ENCODE results near the gene TPP1. TPM values are rescaled to one million over a fixed set of nuclear protein-coding genes. Genes with fewer than 3 reads are reported as not detected.

Gene TPP1
- total and polyA plus RNA-seq, 9 of the 15 experiments (the other 6 are each of a cell fraction or from before 2014, with no cell fraction given), result 7.5 to 75.8 (median 15.7) TPM

- in situ Hi-C loops (cut with MboI) (loop anchor here (5.0 kb wide), 1 partner anchor 62 kb away; the partner anchor contains the start of gene MRPL17), intact Hi-C loops (cut with micrococcal nuclease) (no loop called here)
- ChIA-PET POLR2A (interaction anchor here (1.1 to 2.3 kb wide), 2 partner anchors 8 to 12 kb away, joined by 4 to 12 read pairs; partner anchors contain the start of gene TAF10), CTCF (ENCODE audit: low intra/inter-chr PET ratio) (no interaction called here)
- H3K27me3 ChIP-seq (ENCODE audit: control insufficient read depth in 2 of 2, insufficient read depth in 2 of 2, low read length in 2 of 2), result peaks cover 0 to 21% of the 10 kb centered on the region in 2 experiments; a peak in 3 of 5 replicates
- H3K9me1 ChIP-seq (ENCODE audit: control insufficient read depth, insufficient read depth, low read length), result no peaks in the 10 kb centered on the region
- DNase-seq (ENCODE audit: extremely low read depth in 1 of 4, low spot score in 3 of 4), result no peak
- no peak overlapping the region for H3K9ac ChIP-seq (ENCODE audit: insufficient read depth in 1 of 2, low read depth in 2 of 2, low read length in 2 of 2)
- BruUV-seq (replicated peaks), result no TSS peak
- H3K9me3 ChIP-seq (replicated peaks; ENCODE audit: control insufficient read depth, insufficient read depth, low read depth, low read length), result no peaks in the 10 kb centered on the region
- FAIRE-seq, result no peak
- H3K4me3 ChIP-seq, result no peak overlapping the region
- no peak overlapping the region for H3K4me2 ChIP-seq (ENCODE audit: insufficient read depth, low read length)
- H3K36me3 ChIP-seq (ENCODE audit: control insufficient read depth, insufficient read depth, low read length), result peaks cover 7% of the 10 kb centered on the region; the same call in 2 of the 3 replicates
- peaks cover 8% of the 10 kb centered on the region for H3K79me2 ChIP-seq (ENCODE audit: control insufficient read depth, insufficient read depth, low read length)
- H3K27ac ChIP-seq (ENCODE audit: extremely low read depth, low read depth, low read length), result no peak overlapping the region
- H2AFZ ChIP-seq (ENCODE audit: low read depth, low read length), result no peak overlapping the region
- H3K4me1 ChIP-seq (replicated peaks in 1 of 2; ENCODE audit: control insufficient read depth in 2 of 2, insufficient read depth in 2 of 2, low read length in 2 of 2), result peaks cover 8 to 37% of the 10 kb centered on the region in 2 experiments
- H4K20me1 ChIP-seq (replicated peaks; ENCODE audit: control insufficient read depth, insufficient read depth, low read length), result no peaks in the 10 kb centered on the region
- WGBS (ENCODE audit: insufficient coverage, low coverage, missing lambda C conversion rate), result 80% methylated on average over 1 of the region's 1 CpG
- no peak for ATAC-seq
- TF ChIP-seq FOXK1 (CRISPR knock-in tag; IDR thresholded peaks at IDR 0.05; ENCODE audit: borderline replicate concordance) (no peak), ZNF280A (IDR thresholded peaks at IDR 0.05; ENCODE audit: low read depth, partially characterized antibody) (no peak), EP400 (IDR thresholded peaks at IDR 0.05) (no peak), DNMT1 (IDR thresholded peaks at IDR 0.05) (no peak), ZNF174 (CRISPR knock-in tag; IDR thresholded peaks at IDR 0.05) (no peak), DLX4 (CRISPR knock-in tag; IDR thresholded peaks at IDR 0.05) (no peak), ZNF354B (CRISPR knock-in tag; IDR thresholded peaks at IDR 0.05) (no peak), GATAD2B (IDR thresholded peaks at IDR 0.05; ENCODE audit: borderline replicate concordance) (no peak), HEY1 (CRISPR knock-in tag; IDR thresholded peaks at IDR 0.05; ENCODE audit: borderline replicate concordance) (no peak), DPF2 (IDR thresholded peaks at IDR 0.05) (no peak), SMAD3 (CRISPR knock-in tag; conservative IDR thresholded peaks at IDR 0.05) (no peak), U2AF1 (optimal IDR thresholded peaks at IDR 0.05; ENCODE audit: low read depth, low read length) (no peak), HINFP (tag; conservative IDR thresholded peaks at IDR 0.05; ENCODE audit: low read depth) (no peak)
- TF ChIP-seq, protein P1, sequence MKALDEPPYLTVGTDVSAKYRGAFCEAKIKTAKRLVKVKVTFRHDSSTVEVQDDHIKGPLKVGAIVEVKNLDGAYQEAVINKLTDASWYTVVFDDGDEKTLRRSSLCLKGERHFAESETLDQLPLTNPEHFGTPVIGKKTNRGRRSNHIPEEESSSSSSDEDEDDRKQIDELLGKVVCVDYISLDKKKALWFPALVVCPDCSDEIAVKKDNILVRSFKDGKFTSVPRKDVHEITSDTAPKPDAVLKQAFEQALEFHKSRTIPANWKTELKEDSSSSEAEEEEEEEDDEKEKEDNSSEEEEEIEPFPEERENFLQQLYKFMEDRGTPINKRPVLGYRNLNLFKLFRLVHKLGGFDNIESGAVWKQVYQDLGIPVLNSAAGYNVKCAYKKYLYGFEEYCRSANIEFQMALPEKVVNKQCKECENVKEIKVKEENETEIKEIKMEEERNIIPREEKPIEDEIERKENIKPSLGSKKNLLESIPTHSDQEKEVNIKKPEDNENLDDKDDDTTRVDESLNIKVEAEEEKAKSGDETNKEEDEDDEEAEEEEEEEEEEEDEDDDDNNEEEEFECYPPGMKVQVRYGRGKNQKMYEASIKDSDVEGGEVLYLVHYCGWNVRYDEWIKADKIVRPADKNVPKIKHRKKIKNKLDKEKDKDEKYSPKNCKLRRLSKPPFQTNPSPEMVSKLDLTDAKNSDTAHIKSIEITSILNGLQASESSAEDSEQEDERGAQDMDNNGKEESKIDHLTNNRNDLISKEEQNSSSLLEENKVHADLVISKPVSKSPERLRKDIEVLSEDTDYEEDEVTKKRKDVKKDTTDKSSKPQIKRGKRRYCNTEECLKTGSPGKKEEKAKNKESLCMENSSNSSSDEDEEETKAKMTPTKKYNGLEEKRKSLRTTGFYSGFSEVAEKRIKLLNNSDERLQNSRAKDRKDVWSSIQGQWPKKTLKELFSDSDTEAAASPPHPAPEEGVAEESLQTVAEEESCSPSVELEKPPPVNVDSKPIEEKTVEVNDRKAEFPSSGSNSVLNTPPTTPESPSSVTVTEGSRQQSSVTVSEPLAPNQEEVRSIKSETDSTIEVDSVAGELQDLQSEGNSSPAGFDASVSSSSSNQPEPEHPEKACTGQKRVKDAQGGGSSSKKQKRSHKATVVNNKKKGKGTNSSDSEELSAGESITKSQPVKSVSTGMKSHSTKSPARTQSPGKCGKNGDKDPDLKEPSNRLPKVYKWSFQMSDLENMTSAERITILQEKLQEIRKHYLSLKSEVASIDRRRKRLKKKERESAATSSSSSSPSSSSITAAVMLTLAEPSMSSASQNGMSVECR (CRISPR knock-in tag; IDR thresholded peaks at IDR 0.05), result no peak
These were observed 1.4 kb upstream of the TPP1 start for GRCh38 chr11:6620636-6621035.

All from K562 (cell line).